ENCODE measurements around the gene SMOC2.

SMOC2 gene

DNA sequence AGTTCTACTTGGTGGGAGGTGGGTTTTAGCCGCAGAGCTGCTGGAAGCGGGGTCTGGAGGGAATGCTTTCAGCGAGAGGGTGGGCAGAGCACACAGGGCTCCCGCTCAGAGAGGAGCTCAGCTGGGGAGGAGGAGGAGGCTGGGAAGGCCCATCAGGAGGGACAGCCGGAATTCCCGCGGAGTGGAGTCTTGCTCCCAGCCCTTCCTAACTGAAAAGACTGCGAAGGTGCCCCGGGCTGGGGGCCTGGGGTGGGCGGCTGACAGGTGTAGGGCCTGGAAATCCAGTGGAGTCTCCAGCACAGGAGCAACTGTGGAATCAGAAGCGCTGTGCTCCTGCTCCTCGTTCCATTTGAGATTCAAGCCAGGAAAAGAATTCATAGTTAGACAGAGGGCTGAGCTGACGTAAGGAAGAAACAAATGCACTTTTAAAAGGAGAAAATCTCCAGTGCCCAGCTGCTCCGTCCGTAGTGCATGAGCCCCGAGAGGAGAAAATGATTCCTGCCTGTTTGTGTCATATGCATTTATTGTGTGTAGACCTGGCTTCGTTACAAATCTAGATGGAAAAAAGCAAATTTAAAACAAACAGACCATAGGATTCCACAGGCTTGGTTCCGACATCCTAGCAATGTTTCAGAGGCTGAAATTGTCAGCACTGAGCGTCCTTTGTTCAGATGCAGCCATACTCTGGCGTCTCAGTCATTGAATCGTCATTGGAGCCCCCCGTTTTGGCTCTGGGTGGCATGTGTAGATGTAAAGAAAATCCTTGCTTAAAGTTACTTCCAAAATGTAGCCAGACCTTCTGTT, 197.7 kb downstream of the SMOC2 start:
- FAIRE-seq, result no peak
- DNase-seq (ENCODE audit: insufficient read length, low spot score), result no peak
- no peak for TF ChIP-seq POLR2A (IDR thresholded peaks at IDR 0.05; ENCODE audit: low read depth, low read length)

DNA sequence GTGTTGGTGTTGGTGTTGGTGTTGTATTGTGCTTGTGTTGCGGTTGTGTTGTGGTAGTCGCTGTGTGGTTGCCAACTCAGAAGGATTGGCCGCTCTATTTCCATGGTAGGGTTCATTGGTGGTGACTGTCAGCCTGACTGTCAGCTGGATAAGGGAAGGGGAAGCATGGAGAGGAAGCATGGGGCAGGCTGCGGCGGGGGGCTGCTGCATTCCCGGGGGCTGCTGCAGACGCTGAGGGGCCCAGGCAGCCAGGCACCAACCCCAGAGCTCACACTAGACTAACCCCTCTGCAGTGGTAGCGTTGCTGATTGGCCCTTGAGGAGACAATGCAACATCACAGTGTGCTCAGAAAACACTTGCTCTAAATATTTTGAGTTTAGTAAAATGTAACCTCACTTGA, 199.2 kb downstream of the SMOC2 start:
- no peak for TF ChIP-seq POLR2A (IDR thresholded peaks at IDR 0.05; ENCODE audit: low read depth, low read length)
- DNase-seq (ENCODE audit: insufficient read length, low spot score) (no peak), FAIRE-seq (no peak)

DNA sequence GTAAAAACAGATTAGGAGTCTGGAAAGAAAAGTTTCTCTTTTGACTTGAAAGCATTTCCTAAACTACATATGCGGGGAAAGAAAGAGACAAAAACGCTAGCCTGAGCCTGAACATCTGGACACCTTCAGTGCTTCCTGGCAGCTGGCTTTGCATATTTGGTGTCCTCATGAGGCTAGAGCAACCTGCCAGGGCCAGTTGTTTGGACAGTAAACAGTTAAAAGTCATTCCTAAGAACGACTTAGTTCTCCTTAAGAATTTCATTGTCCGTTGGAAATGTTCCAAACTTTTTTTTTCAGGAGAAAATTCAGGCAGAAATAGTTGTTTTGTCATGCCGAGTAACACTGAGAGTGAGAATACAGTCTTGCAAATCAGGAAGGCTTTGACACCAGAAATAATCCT, 199.8 kb downstream of the SMOC2 start:
- DNase-seq (ENCODE audit: insufficient read length, low spot score) (no peak), FAIRE-seq (no peak)

GRCh38 chr6:168641446-168641845, 200.5 kb downstream of the SMOC2 start:
- no peak for TF ChIP-seq POLR2A (IDR thresholded peaks at IDR 0.05; ENCODE audit: low read depth, low read length)
- no peak for FAIRE-seq
- DNase-seq (ENCODE audit: insufficient read length, low spot score), result peak; percentile 41

More for the DNA sequence above, 199.8 kb downstream of the SMOC2 start:
- no peak for TF ChIP-seq POLR2A (IDR thresholded peaks at IDR 0.05; ENCODE audit: low read depth, low read length)

DNA sequence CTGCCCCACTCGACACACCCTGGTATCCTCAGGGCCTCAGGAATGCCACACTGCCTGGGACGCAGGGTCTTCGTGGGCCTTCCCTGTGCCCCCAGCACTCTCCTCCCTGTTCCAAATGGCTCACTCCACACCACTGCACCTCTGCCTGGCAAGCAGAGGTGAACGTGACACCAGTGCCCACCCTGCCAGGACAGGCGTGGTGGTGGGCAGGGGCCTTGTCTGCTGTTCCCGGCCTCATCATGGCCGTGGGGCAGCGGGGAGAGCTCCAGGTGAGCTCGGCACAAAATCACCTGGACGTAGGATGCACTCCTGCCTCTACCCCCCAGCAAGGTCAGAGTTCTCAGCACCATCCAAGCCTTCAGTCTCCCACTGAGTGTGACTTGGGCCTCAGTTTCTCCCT, 202.4 kb downstream of the SMOC2 start:
- TF ChIP-seq POLR2A (IDR thresholded peaks at IDR 0.05; ENCODE audit: low read depth, low read length), result no peak
- DNase-seq (ENCODE audit: insufficient read length, low spot score), result no peak
- no peak for FAIRE-seq

- no peak for DNase-seq (ENCODE audit: insufficient read length, low spot score)
- TF ChIP-seq POLR2A (IDR thresholded peaks at IDR 0.05; ENCODE audit: low read depth, low read length), result no peak
Measured at GRCh38 chr6:168645326-168645725, 204.3 kb downstream of the SMOC2 start.

GRCh38 chr6:168647271-168647670, 206.3 kb downstream of the SMOC2 start:
- DNase-seq (ENCODE audit: insufficient read length, low spot score) (no peak), FAIRE-seq (no peak)

More at GRCh38 chr6:168645326-168645725, 204.3 kb downstream of the SMOC2 start:
- FAIRE-seq, result no peak

DNA sequence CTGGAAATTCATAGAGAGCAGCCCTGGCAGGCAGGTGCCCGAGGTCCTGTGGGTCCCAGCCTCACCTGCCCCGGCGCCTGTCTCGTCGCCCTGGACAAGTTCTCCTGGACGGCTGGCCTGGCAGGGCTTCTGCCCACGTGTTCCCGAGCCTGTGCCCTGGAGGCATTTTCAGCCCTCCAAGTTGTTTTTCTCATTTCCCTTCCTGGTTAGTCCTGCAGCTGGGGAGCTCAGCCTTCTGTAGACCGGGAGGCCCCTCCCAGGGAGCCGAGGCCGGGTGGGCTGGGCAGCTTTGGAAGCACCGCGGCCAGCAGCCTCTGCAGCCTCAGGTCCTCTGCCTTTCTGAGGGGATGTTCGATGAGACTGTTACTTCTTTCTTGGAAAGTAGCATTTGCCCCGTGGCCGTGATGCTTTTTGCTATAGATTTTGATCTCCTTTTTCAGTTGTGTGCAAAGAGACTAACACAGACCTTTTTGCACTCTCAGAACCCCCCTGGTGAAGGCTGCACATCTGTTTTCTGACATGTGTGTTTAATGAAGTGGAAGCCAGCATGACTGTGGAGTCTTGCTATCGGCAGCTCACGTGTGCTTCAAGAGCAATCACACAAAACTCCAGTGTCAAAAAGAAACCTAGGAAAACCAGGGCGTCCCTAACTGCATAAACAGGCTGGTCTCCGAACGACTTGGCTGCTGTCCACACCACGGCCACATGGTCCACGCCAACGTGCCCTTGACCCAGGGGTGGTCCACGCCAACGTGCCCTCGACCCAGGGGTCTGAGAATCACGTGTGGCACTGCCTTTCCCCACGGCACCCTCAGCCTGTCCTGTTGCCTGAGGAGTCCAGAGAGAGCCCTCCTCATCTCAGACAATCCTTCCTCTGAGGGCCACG, 207.5 kb downstream of the SMOC2 start:
- no peak for FAIRE-seq
- no peak for TF ChIP-seq POLR2A (IDR thresholded peaks at IDR 0.05; ENCODE audit: low read depth, low read length)
- no peak for DNase-seq (ENCODE audit: insufficient read length, low spot score)

More at GRCh38 chr6:168647271-168647670, 206.3 kb downstream of the SMOC2 start:
- no peak for TF ChIP-seq POLR2A (IDR thresholded peaks at IDR 0.05; ENCODE audit: low read depth, low read length)

- no peak for FAIRE-seq
- TF ChIP-seq POLR2A (IDR thresholded peaks at IDR 0.05; ENCODE audit: low read depth, low read length), result no peak
- no peak for DNase-seq (ENCODE audit: insufficient read length, low spot score)
Measured at GRCh38 chr6:168649209-168649608, 208.2 kb downstream of the SMOC2 start.

DNA sequence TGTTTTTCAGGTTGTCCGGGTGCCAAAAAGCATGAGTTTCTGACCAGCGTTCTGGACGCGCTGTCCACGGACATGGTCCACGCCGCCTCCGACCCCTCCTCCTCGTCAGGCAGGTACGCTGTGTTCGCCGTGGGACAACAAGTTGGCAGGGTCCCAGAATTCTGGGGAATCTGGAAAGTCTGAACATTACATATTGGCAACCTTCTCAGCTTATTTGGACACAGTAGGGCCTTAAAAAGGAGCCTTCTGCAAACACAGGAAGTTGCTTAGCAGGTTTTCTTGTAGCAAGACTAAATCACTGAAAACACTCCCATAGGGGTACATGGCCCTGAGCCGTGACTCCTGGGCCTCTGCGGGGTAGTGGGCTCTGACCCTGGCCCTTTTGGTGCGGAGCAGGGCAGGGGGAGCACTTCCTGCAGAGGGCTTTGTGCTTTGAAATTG, 209.7 kb downstream of the SMOC2 start:
- FAIRE-seq, result no peak
- TF ChIP-seq POLR2A (IDR thresholded peaks at IDR 0.05; ENCODE audit: low read depth, low read length), result no peak

DNA sequence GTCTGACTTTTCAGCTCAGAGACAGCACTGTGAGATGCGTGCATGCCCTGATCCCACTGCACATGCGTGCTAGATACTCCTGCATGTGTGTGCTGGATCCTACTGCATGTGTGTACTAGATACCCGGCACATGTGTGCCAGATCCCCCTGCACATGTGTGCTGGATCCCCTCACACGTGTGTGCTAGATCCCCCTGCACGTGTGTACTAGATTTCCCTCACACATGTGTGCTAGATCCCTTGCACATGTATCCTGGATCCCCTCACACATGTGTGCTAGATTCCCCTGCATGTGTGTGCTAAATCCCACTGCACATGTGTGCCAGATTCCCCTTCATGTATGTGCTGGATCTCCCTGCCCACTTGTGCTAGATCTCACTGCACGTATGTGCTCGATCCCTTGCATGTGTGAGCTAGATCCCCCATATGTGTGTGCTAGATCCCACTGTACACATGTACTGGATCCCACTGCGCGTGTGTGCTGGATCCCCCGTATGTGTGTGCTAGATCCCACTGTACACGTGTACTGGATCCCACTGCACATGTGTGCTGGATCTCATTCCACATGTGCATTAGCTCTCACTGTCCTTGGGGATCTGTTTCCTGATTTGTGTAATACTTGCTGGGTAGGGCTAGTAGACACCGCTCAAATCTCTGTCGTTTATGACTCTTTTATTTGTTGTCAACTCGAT, 214.6 kb downstream of the SMOC2 start:
- DNase-seq (ENCODE audit: insufficient read length, low spot score) (no peak), FAIRE-seq (no peak)
- TF ChIP-seq POLR2A (IDR thresholded peaks at IDR 0.05; ENCODE audit: low read depth, low read length), result no peak

More for the DNA sequence above, 209.7 kb downstream of the SMOC2 start:
- DNase-seq (ENCODE audit: insufficient read length, low spot score), result no peak

- no peak for DNase-seq (ENCODE audit: insufficient read length, low spot score)
- no peak for FAIRE-seq
Measured at GRCh38 chr6:168658059-168658458, 217.1 kb downstream of the SMOC2 start.

GRCh38 chr6:168660400-168660945, 219.5 kb downstream of the SMOC2 start:
- no peak for TF ChIP-seq POLR2A (IDR thresholded peaks at IDR 0.05; ENCODE audit: low read depth, low read length)
- DNase-seq (ENCODE audit: insufficient read length, low spot score) (no peak), FAIRE-seq (no peak)

More at GRCh38 chr6:168658059-168658458, 217.1 kb downstream of the SMOC2 start:
- no peak for TF ChIP-seq POLR2A (IDR thresholded peaks at IDR 0.05; ENCODE audit: low read depth, low read length)

Measured in H54 (cell line).